GM21367 (cell line): ENCODE results near the gene CRIP1.

Experiments used
- ATAC-seq: cut with Tn5 transposase; IDR thresholded peaks from one replicate; pipeline ENCODE4 v1.9.1; 2021; ENCODE audit not compliant: unreplicated experiment

The CRIP1 gene

GRCh38 chr14:105531088-105531893 lies 44.6 kb downstream of the CRIP1 start:
- ATAC-seq: no peak

GRCh38 chr14:105531894-105532623 lies 45.4 kb downstream of the CRIP1 start:
- no peak for ATAC-seq

GRCh38 chr14:105532735-105533141 lies 46.1 kb downstream of the CRIP1 start:
- no peak for ATAC-seq

- ATAC-seq: no peak
Observed at GRCh38 chr14:105533391-105533790, 46.7 kb downstream of the CRIP1 start.

- no peak for ATAC-seq
Observed at GRCh38 chr14:105533811-105534498, 47.3 kb downstream of the CRIP1 start.

- no peak for ATAC-seq
Observed at GRCh38 chr14:105534586-105534985, 47.9 kb downstream of the CRIP1 start.

- no peak for ATAC-seq
Observed at GRCh38 chr14:105536051-105536450, 49.4 kb downstream of the CRIP1 start.

- ATAC-seq: no peak
Observed at GRCh38 chr14:105536691-105537579, 50.2 kb downstream of the CRIP1 start.

GRCh38 chr14:105537580-105538474 lies 51.1 kb downstream of the CRIP1 start:
- no peak for ATAC-seq
